ENCODE data around the gene ZBTB7C. TPM values are rescaled to one million over a fixed set of nuclear protein-coding genes. Genes with fewer than 3 reads are reported as not detected.
A peak's percentile ranks its signal among the peaks of the same experiment; 100 is the strongest.

ZBTB7C gene
- polyA plus RNA-seq, 1 of the 3 experiments (the other 2 are of a cell fraction) = 0.05 TPM

DNA sequence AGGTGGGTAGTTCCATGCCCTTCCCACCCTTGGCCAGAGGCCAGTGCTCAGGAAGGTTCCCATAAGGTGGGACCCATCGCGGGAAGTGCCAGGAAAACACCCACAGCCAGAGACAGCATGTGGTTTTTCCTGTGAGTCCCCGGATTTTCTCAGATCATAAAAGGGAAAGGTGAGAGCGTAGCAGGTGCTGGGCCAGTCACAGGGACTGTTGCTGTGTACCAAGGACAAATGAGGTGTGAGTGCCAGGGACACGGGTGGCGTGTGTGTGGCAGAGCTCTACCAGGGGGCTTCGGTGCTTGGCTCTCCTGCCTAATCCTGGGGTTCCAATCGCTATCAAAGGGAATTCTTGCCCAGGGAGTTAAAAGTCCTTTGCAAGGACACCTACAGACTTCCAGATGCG, 319.2 kb downstream of the ZBTB7C start:
- H3K9me3 ChIP-seq = no peaks in the 10 kb centered on the region
- 72% methylated on average over 9 of the region's 9 CpGs for WGBS (ENCODE audit: low lambda C conversion rate)

GRCh38 chr18:48085781-48086487, 323.2 kb downstream of the ZBTB7C start:
- Histone ChIP-seq H3K4me3 (ENCODE audit: low read depth in 2 of 2, low read length in 1 of 2) (no peak overlapping the region), H3K36me3 (replicated peaks in 1 of 2; ENCODE audit: control insufficient read depth in 1 of 2, insufficient read depth in 2 of 2, low read length in 1 of 2) (no peaks in the 10 kb centered on the region), H3K9me3 (no peaks in the 10 kb centered on the region), H3K27me3 (ENCODE audit: insufficient read depth) (no peaks in the 10 kb centered on the region), H4K20me1 (ENCODE audit: insufficient read depth) (no peaks in the 10 kb centered on the region), H3K9ac (no peak overlapping the region), H3K4me2 (no peak overlapping the region), H3K79me2 (ENCODE audit: insufficient read depth) (no peaks in the 10 kb centered on the region), H3K4me1 (ENCODE audit: control insufficient read depth in 1 of 2, insufficient read depth in 2 of 2, low read depth in 1 of 2, low read length in 1 of 2) (peaks cover 0 to 21% of the 10 kb centered on the region in 2 experiments; a peak in 1 of 4 replicates), H2AFZ (ENCODE audit: low read depth) (no peak overlapping the region), H3K9me2 (no peaks in the 10 kb centered on the region), H3F3A (replicated peaks; ENCODE audit: insufficient read depth) (no peaks in the 10 kb centered on the region), H3K27ac (ENCODE audit: low read depth in 2 of 2, low read length in 1 of 2) (no peak overlapping the region)
- 74% methylated on average over 3 of the region's 4 CpGs for WGBS (ENCODE audit: low lambda C conversion rate)
- ChIA-PET CTCF (no interaction called here), POLR2A (no interaction called here)
- TF ChIP-seq YY1 (IDR thresholded peaks at IDR 0.05; ENCODE audit: low read depth) (no peak), PBX3 (IDR thresholded peaks at IDR 0.05) (0 out of 2 replicates have a peak, but pooled peaks have one; percentile 16), ELF1 (IDR thresholded peaks at IDR 0.05) (no peak), RAD21 (IDR thresholded peaks at IDR 0.05; ENCODE audit: low read length) (no peak)
- DNase-seq = no peak

More for the DNA sequence above, 319.2 kb downstream of the ZBTB7C start:
- H3K4me1 ChIP-seq (ENCODE audit: control insufficient read depth in 1 of 2, insufficient read depth in 2 of 2, low read depth in 1 of 2, low read length in 1 of 2) = peaks cover 0 to 11% of the 10 kb centered on the region in 2 experiments; a peak in 1 of 4 replicates
- POLR2A ChIA-PET = no interaction called here
- no peak for TF ChIP-seq ELF1 (IDR thresholded peaks at IDR 0.05)
- TF ChIP-seq NFIC (IDR thresholded peaks at IDR 0.05; ENCODE audit: borderline replicate concordance) = no peak
- TF ChIP-seq GABPA (IDR thresholded peaks at IDR 0.05; ENCODE audit: low read depth) = no peak
- no peak for TF ChIP-seq FOXM1 (IDR thresholded peaks at IDR 0.05; ENCODE audit: low read depth)
- TF ChIP-seq RCOR1 (IDR thresholded peaks at IDR 0.05; ENCODE audit: low read length) = no peak
- TF ChIP-seq EP300 (IDR thresholded peaks at IDR 0.05; ENCODE audit: borderline replicate concordance in 1 of 2, low read depth in 1 of 2, low read length in 1 of 2) = no peak
- no peak for DNase-seq
- H3F3A ChIP-seq (replicated peaks; ENCODE audit: insufficient read depth) = no peaks in the 10 kb centered on the region
- H3K36me3 ChIP-seq (replicated peaks in 1 of 2; ENCODE audit: control insufficient read depth in 1 of 2, insufficient read depth in 2 of 2, low read length in 1 of 2) = no peaks in the 10 kb centered on the region
- H3K27me3 ChIP-seq (ENCODE audit: insufficient read depth) = 0 out of 2 replicates have a peak, but pooled peaks cover 6% of the 10 kb centered on the region
- CTCF ChIA-PET = interaction anchor here (1.3 kb wide), 1 partner anchor 59 kb away, joined by 3 read pairs; no protein-coding TSS in a partner anchor
- no peak overlapping the region for H3K4me3 ChIP-seq (ENCODE audit: low read depth in 2 of 2, low read length in 1 of 2)
- H3K9me2 ChIP-seq = no peaks in the 10 kb centered on the region
- H3K27ac ChIP-seq (ENCODE audit: low read depth in 2 of 2, low read length in 1 of 2) = no peak overlapping the region
- no peaks in the 10 kb centered on the region for H4K20me1 ChIP-seq (ENCODE audit: insufficient read depth)
- no peaks in the 10 kb centered on the region for H3K79me2 ChIP-seq (ENCODE audit: insufficient read depth)
- H3K4me2 ChIP-seq = no peak overlapping the region
- H3K9ac ChIP-seq = no peak overlapping the region
- no peak overlapping the region for H2AFZ ChIP-seq (ENCODE audit: low read depth)

DNA sequence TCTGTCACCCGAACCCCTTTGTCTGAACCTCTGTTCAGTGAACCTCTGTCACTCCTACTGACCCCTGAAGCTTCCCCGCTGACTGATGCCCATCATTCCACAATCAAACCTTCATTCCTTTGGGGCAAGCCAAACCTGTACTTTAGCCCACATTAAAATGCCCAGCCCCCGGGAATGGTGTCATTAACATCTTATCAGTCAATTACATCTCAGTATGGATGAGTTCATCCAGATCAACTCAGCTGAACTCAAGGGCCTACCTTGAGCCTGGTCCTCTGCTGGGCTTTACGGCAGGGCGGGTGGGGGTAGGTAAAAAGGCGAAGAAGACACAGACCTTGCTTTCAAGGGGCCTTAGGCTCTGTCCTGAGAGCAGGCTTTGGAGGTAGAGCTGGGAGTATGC, 324.3 kb downstream of the ZBTB7C start:
- Histone ChIP-seq H3K9ac (no peak overlapping the region), H3K4me2 (no peak overlapping the region), H3K9me3 (no peaks in the 10 kb centered on the region), H3K4me1 (ENCODE audit: control insufficient read depth in 1 of 2, insufficient read depth in 2 of 2, low read depth in 1 of 2, low read length in 1 of 2) (peaks cover 0 to 29% of the 10 kb centered on the region in 2 experiments; a peak in 1 of 4 replicates), H3K27ac (ENCODE audit: low read depth in 2 of 2, low read length in 1 of 2) (no peak overlapping the region; a peak in 1 of 4 replicates), H3K27me3 (ENCODE audit: insufficient read depth) (no peaks in the 10 kb centered on the region), H3K9me2 (no peaks in the 10 kb centered on the region), H3K79me2 (ENCODE audit: insufficient read depth) (no peaks in the 10 kb centered on the region), H3K36me3 (replicated peaks in 1 of 2; ENCODE audit: control insufficient read depth in 1 of 2, insufficient read depth in 2 of 2, low read length in 1 of 2) (no peaks in the 10 kb centered on the region), H3K4me3 (ENCODE audit: low read depth in 2 of 2, low read length in 1 of 2) (no peak overlapping the region), H3F3A (replicated peaks; ENCODE audit: insufficient read depth) (no peaks in the 10 kb centered on the region), H4K20me1 (ENCODE audit: insufficient read depth) (no peaks in the 10 kb centered on the region), H2AFZ (ENCODE audit: low read depth) (no peak overlapping the region)
- CTCF ChIA-PET = no interaction called here
- POLR2A ChIA-PET = no interaction called here
- no peak for DNase-seq
- WGBS (ENCODE audit: low lambda C conversion rate) = 72% methylated on average over 5 of the region's 6 CpGs
- TF ChIP-seq RFX5 (IDR thresholded peaks at IDR 0.05; ENCODE audit: low read length) = no peak
- peak; percentile 38; the same call in 1 of the 2 replicates for TF ChIP-seq RCOR1 (IDR thresholded peaks at IDR 0.05; ENCODE audit: low read length)
- peak; percentile 64 for TF ChIP-seq GATA2 (CRISPR knock-in tag; IDR thresholded peaks at IDR 0.05)

All from SK-N-SH (cell line).